ENCODE data around the gene WBP2NL. TPM values are rescaled to one million over a fixed set of nuclear protein-coding genes. Genes with fewer than 3 reads are reported as not detected.

Gene WBP2NL
- total RNA-seq, 2 donors from 2014 or later: 0.50 to 2.1 TPM

Other genes with a start within 250 kb of the WBP2NL start
- 10 to 100 TPM; 21.6 to 22.3 TPM for gene CCDC134, start 198.1 kb upstream of the WBP2NL start, total RNA-seq
- gene SREBF2, start 165.7 kb upstream of the WBP2NL start, total RNA-seq: 100 to 1,000 TPM; 126 to 162 TPM
- gene SHISA8, start 83.7 kb upstream of the WBP2NL start, total RNA-seq: 1 to 10 TPM in 1 of 2 donors, not detected in 1; 2.8 TPM
- gene TNFRSF13C, start 72.0 kb upstream of the WBP2NL start, total RNA-seq: 1 to 10 TPM; 2.7 to 7.7 TPM
- 10 to 100 TPM; 62.3 to 90.5 TPM for gene CENPM, start 51.6 kb upstream of the WBP2NL start, total RNA-seq
- gene SEPTIN3, start 29.3 kb upstream of the WBP2NL start, total RNA-seq: 1 to 10 TPM; 2.1 to 4.1 TPM
- 10 to 100 TPM; 30.7 to 34.8 TPM for gene NAGA, start 72.0 kb downstream of the WBP2NL start, total RNA-seq
- 1 to 10 TPM; 2.5 to 3.4 TPM for gene PHETA2, start 75.5 kb downstream of the WBP2NL start, total RNA-seq
- gene SMDT1, start 80.9 kb downstream of the WBP2NL start, total RNA-seq: 10 to 100 TPM; 34.7 to 66.2 TPM
- gene NDUFA6, start 92.0 kb downstream of the WBP2NL start, total RNA-seq: 10 to 100 TPM; 59.1 to 81.7 TPM
- 1 to 10 TPM; 5.5 to 6.3 TPM for gene CYP2D6, start 132.0 kb downstream of the WBP2NL start, total RNA-seq